UCSD-AML1 (cell line): ENCODE data around the gene FAM124A.

Source experiments
- DNase-seq: peaks from one replicate; lab custom pipeline; 2025; ENCODE audit not compliant: unreplicated experiment; lab: John Stamatoyannopoulos, UW

Gene FAM124A

GRCh38 chr13:51331354-51331861, 109.2 kb downstream of the FAM124A start:
- no peak for DNase-seq

- DNase-seq, result no peak
These were observed 110.6 kb downstream of the FAM124A start for GRCh38 chr13:51332566-51333361.

GRCh38 chr13:51333421-51333820, 111.2 kb downstream of the FAM124A start:
- no peak for DNase-seq

- DNase-seq, result no peak
These were observed 111.6 kb downstream of the FAM124A start for GRCh38 chr13:51333826-51334225.
